ENCODE measurements around the gene PRDM5.

DNA sequence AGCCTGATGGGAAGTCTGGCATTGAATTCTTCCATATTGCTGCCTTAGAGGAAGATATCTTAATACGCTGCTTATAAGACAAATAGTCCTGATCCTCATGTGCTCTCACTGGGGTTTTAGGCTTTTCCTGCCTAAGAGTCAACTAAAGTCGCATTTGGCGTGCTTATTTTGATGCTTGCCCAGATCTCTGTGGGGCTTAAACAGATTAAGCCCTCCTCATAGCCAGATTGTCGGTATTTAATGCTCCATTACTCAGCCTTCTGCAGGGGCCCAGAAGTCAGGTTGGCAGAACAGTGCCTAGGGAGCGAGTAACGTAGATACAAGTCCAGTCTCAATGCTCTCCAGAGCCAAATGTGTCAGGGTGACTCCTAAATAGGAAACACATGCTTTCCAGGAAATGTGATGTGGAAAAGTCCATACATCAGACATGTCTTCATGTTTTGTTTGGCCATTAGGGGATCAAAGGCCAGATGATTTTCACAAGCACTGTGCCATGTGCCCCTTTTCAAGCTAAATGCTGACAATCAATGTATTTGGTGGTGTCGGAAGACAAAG is 262.8 kb downstream of the PRDM5 start:
- TF ChIP-seq CTCF (conservative IDR thresholded peaks at IDR 0.05) (no peak), EZH2 (IDR thresholded peaks at IDR 0.05; ENCODE audit: low read depth) (no peak)
